GM12801 (cell line): ENCODE results near the gene ACSL4.

Experiments used
- TF ChIP-seq, protein P1 (sequence below): IDR thresholded peaks from one replicate; pipeline ENCODE4 v1.5.1; 2011; ENCODE audit warnings: control low read depth; ENCODE audit not compliant: insufficient read length; ENCODE audit errors: extremely low read depth

ACSL4 gene

DNA sequence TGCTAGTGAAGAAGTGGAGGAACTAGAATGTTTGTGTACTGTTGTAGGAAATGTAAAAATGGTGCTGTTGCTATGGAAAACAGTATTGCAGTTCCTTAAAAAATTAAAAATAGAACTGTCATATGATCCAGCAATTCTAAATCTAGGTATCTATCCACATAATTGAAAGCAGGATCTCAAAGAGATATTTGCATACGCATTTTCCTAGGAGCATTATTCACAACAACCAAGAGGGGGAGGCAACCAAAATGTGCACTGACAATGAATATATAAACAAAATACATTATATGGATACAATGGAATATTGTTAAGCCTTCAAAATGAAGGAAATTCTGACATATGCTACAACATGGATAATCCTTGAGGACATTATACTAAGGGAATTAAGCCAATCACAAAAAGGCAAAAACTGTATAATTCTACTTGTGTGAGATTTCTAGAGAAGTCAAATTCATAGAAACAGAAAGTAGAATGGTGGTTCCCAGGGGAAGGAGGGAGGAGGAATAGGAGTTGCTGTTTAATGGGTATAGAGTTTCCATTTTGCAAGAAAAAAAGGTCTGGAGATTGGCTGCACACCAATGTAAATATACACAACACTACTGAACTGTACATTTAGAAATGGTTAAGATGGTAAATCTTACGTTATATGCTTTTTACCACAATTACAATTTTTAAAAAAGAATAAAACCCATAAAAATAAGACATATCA is 72.5 kb downstream of the ACSL4 start:
- TF ChIP-seq, protein P1, sequence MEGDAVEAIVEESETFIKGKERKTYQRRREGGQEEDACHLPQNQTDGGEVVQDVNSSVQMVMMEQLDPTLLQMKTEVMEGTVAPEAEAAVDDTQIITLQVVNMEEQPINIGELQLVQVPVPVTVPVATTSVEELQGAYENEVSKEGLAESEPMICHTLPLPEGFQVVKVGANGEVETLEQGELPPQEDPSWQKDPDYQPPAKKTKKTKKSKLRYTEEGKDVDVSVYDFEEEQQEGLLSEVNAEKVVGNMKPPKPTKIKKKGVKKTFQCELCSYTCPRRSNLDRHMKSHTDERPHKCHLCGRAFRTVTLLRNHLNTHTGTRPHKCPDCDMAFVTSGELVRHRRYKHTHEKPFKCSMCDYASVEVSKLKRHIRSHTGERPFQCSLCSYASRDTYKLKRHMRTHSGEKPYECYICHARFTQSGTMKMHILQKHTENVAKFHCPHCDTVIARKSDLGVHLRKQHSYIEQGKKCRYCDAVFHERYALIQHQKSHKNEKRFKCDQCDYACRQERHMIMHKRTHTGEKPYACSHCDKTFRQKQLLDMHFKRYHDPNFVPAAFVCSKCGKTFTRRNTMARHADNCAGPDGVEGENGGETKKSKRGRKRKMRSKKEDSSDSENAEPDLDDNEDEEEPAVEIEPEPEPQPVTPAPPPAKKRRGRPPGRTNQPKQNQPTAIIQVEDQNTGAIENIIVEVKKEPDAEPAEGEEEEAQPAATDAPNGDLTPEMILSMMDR = no peak

DNA sequence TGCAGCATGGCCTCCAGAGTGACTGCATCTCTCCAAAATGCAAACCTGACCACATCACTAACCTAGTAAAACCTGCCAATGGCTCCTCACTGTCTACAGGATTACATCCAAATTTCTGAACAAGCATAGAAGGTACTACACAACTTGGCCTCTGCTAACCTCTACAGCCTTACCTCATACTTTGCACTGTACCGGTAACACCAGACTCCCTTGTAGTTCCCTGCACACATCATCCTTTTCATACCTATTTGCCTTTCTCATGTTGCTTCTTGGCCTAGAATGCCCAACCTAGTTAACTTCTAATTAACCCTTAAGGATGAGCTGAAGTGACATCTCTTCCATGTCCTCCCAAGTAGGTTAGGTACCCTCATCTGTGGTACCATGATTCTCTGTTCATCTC is 74.7 kb downstream of the ACSL4 start:
- TF ChIP-seq, protein P1 = no peak

DNA sequence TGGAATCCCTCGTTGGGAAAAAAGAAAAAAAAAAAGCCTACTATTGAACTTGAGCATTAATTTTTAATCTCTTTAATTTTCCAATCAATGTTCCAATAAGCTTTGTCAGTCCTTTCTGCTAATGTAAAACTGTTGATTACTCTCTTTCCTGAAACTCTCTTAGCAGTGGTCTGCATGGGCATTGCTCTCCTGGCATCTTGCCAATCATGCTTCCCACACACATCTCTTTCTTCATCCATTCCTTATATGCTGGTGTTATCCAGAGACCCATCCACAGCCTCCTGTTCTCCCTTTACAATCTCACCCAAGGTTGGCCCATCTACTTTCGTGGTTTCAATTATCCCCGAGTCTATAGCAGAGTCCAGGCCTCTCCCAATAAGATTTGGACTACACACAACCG is 76.3 kb downstream of the ACSL4 start:
- TF ChIP-seq, protein P1 = no peak

DNA sequence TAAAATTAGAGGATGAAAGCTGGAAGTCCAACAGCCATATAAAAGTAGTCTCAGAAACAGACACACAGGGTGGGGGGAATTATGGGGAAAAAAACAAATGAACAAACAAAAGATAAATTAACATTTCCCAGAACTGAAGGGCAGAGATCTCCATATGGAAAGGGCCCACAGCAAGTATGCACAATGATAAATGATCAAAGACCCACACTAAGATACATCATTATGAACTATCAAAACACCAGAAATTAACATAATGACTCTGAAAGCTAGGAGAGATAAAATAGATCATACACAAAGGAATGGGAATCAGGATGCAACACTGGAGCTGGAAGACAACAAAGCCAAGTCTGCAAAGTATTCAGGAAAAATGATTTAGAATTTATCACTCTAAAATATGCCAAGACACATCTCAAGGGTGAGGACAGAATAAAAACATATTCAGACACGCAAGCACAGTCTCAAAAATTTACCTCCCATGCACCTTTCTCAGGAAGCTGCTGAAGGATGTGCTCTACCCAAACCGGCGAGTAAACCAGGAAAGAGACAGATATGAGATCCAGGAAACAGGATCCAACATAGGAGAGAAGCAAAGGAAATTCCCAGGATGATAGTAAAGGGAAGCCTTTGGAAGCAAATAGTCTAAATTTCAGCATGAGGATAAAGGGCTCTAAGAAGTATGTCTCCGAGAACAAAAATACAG is 77.4 kb downstream of the ACSL4 start:
- TF ChIP-seq, protein P1 = no peak

DNA sequence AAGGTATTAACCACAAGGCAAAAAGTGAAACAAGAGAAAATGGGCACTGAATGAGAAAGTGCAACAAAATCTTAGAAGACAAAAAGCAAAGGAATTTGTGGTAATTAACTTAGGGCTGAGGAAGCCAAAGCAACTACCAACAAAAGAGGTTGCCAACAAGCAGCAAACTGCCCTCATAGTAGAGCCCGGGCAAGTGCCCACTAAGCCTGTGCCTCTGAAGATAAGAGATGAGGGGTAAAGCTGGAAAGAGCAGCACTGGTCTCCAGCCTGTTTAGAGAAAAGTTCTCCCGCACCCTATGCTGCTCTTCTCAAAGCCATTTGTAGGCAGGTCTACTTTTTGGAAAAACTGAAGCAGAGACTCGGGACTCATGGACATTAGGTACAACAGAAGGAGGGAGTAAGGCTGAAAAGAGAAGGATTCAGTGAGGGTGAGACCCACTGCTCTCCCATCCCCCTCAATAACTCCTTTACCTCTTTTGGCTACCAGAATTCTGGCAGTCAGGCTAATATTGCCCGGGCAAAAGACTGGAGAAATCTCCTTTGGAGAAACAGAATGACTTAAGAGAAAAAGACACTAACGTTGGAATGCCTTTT is 78.4 kb downstream of the ACSL4 start:
- TF ChIP-seq, protein P1 = no peak

DNA sequence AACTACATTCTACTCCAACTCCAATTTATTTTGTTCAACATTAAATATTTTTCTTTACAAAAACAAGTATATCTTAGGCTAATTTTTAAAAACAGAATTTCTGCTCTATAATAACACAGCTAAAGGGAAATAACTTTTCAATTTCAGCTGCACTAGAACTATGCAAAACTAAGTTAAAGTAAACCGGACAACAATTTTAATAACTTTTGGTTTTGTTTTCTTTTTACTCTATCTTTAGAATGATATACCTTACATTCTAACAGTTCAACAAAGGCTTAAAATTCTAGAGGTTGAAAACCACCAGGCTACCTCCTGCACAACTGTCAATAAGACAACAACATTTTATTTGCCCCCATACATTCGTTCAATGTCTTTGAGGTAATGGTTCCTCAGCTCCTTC is 89.4 kb downstream of the ACSL4 start:
- TF ChIP-seq, protein P1 = no peak

DNA sequence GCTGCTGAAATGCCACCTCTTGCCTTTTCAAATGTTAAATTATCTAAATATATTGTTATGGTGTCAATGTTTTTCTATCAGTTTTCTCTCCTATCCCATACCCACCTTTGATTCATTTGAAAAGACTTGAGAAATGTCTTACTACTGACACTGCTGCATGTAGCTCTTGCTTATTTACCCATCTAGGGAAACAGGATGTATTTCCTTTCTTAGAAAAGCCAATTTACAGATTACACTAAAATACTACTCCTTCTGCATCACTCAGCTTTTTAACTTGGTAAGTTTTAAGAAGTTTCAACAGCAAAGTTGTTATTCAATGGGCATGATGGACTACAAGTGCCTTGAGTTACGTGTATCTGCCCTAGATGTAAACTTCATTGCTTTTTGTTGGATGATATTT is 94.9 kb downstream of the ACSL4 start:
- TF ChIP-seq, protein P1 = no peak
